Measurements from ENCODE around the gene TCEAL3.

DNA sequence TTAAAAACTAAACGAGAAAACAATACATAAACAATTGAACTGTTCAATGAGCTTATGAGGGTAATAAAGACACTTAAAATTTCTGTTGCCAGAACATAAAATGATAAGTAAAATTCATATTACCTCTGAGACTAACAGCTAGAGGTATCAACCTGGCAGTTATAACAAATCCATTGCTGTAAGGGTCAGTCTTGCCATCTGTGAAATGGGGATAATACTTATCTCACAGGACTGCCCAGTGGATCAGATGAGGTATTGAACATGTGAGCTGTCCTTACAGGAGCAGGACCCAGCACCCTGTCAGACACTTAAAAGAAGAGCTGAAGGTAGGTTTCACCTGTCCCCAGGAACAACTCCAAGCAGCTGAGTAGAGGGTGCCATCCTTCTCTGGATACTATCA is 2.5 kb downstream of the TCEAL3 start:
- TF ChIP-seq POLR2A (IDR thresholded peaks at IDR 0.05) (no peak), CTCF (IDR thresholded peaks at IDR 0.05) (no peak)

Data from prostate gland (tissue), 2 donors.